Testis (tissue), 2 donors: ENCODE measurements around the gene FCHSD2.

Source experiments
- CTCF ChIP-seq, 3 experiments: fragments of 450-650 bp in 2 of 3; fragments of 200-600 bp in 1 of 3; sonication (generic) in 1 of 3; IDR thresholded peaks; one replicate each; pipeline ENCODE4 v1.5.1; 2016 to 2019; ENCODE audit warnings: antibody characterized with exemption in 3 of 3, mild to moderate bottlenecking in 2 of 3, moderate library complexity in 1 of 3
- POLR2A ChIP-seq: fragments of 450-650 bp; IDR thresholded peaks from one replicate; pipeline ENCODE4 v1.6.1; 2017; ENCODE audit warnings: antibody characterized with exemption, mild to moderate bottlenecking, moderate library complexity

- TF ChIP-seq CTCF (IDR thresholded peaks at IDR 0.05) (no peak), POLR2A (no peak)
These were observed 17.2 kb upstream of the FCHSD2 start for GRCh38 chr11:73159297-73159696.
